ENCODE results near the gene FBXL20. TPM values are rescaled to one million over a fixed set of nuclear protein-coding genes. Genes with fewer than 3 reads are reported as not detected.
A peak's percentile ranks its signal among the peaks of the same experiment; 100 is the strongest.

FBXL20 gene
- total RNA-seq, 4 donors from 2014 or later, result 10.4 to 29.6 (median 17.2) TPM

DNA sequence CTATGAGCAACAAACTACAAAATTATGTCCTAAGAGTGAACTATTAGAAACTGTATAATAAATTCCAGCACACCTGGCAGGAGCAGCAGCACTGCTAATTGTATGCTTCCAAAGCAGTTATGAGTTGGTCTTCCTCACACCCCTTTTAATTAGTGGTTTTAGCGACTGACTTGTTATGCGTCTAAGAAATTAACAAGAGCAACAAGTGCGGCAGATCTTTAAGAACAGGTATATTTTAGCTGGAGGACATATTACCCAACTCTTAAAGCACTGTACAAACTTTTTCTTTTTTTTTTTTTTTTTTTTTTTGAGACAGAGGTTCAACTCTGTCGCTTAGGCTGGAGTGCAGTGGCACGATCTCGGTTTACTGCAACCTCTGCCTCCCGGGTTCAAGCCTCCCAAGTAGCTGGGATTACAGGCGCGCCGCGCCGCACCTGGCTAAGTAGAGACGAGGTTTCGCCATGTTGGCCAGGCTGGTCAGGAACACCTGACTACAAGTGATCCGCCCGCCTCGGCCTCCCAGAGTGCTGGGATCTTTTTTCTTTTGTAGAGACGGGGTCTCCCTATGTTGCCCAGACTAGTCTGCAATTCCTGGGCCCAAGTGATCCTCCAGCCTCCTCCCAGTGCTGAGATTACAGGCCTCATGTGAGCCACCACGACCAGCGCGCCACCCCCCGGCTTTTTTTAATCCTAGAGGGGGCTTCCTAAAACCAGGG lies 1.6 kb upstream of the FBXL20 start:
- DNase-seq (ENCODE audit: low spot score) (no peak), ATAC-seq (ENCODE audit: low FRiP score) (no peak)
- TF ChIP-seq CTCF (IDR thresholded peaks at IDR 0.05), result no peak

- TF ChIP-seq CTCF (IDR thresholded peaks at IDR 0.05), result no peak
- DNase-seq (ENCODE audit: low spot score), result peak; percentile 97
- peak; percentile 79 for ATAC-seq (ENCODE audit: low FRiP score)
Measured at GRCh38 chr17:39402244-39402889, 941 bp upstream of the FBXL20 start.

DNA sequence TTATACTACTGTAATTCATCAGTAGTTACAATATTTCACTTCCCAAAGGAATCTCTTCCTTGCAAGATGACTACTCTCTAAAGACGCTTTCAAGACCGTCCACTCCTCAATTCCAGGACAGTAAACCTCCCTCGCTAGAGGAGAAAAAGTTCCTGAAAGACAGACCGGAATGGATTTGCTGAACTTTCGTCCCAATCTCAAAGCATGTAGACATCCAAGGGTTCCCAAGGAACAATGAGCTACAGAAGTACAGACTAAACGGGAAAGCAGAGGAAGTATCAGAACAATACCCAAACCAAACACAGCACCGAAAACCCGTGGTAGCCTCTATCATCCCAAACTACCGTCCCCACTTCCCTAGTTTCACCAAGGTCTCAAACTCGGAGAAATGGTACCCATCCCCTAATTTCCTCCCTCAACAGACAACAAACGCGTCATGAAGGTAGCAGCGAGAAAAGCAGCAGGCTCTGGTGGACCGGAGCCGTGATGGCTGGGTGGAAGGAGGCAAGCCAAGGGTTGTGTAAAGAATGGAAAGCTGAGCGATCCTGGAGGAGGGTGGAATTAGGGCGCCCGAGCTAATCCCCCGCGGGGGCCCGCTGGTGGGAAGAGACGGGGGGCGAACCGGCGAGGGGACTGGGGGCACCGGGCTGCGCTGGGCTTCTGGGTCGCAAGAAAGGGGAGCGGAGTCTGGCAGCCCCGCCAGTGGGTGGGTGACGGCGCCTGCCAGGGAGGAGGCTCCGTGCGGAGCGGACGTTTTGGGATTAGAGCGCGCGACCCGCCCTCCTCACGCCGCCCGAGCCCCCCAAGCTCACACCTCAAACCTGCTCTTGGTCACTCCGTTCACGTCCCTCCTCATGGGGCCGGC lies 647 bp downstream of the FBXL20 start:
- DNase-seq (ENCODE audit: low spot score) (peak; percentile 23), ATAC-seq (ENCODE audit: low FRiP score) (peak; percentile 31)
- no peak for TF ChIP-seq CTCF (IDR thresholded peaks at IDR 0.05)

DNA sequence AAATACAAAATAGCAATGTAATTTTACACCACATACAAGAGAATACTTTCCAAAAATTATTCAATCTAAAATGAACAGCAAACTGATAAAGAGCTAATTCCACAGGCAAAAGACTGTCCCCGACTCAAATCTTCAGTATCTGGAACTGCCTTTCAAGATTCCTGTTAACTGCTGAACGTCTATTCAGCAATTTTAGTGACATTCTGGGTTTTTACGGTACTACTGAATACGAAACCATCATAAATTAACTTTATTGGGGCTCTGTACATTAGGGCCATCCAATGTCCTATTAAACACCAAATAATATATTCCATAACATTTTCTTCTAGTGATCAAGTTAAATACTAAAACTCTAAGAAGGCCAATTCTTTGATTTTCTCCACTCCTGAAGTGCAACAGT lies 1.6 kb downstream of the FBXL20 start:
- DNase-seq (ENCODE audit: low spot score) (no peak), ATAC-seq (ENCODE audit: low FRiP score) (no peak)
- no peak for TF ChIP-seq CTCF (IDR thresholded peaks at IDR 0.05)

DNA sequence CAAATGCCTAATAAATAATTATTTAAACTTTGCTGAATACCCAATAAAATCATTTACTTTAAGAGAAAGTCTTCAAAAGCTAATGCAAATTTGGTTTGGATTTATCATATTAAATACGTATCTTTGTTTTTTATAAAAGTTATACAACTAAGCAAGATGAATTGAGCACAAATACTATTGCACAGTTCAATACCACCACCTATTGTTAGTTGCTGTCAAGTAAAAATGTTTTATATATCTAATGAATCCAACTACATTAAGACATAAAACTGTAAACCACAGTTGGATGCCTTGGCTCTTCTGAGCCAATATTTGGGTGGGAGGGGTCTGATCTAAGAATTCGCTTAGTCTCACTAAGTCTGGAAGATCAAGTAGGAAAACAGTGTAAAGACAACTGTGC lies 7.7 kb downstream of the FBXL20 start:
- DNase-seq (ENCODE audit: low spot score) (no peak), ATAC-seq (ENCODE audit: low FRiP score) (no peak)
- TF ChIP-seq CTCF (IDR thresholded peaks at IDR 0.05), result no peak

DNA sequence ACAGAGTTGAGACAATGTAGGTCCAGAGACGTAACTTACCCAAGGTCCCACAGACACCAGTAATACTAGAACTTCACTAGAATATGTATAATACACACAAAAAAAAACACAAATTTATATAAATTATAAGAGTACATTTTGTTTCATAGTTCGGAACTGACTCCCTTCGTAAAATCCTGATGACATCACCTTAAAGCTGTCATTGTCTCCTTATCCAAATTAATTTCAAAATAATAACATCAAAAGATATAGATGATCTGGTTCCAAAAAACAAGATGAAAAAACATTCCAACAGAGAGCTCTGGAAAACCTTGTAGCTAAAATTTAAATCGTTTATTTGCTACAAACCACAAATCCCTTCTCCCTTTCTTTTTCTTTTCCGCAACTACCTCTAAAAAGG lies 10.0 kb downstream of the FBXL20 start:
- no peak for DNase-seq (ENCODE audit: low spot score)

More for the DNA sequence above, 10.0 kb downstream of the FBXL20 start:
- no peak for ATAC-seq (ENCODE audit: low FRiP score)
- no peak for TF ChIP-seq CTCF (IDR thresholded peaks at IDR 0.05)

Data from omental fat pad (tissue), 4 donors.